Aorta (tissue), 5 donors: Measurements from ENCODE around the gene CARS2. TPM values are rescaled to one million over a fixed set of nuclear protein-coding genes. Genes with fewer than 3 reads are reported as not detected.

ENCODE experiments used
- ATAC-seq: fragments of 200-7000 bp; cut with Tn5 transposase; one replicate; pipeline ENCODE4 v1.9.1; 2022; ENCODE audit warnings: moderate library complexity; ENCODE audit not compliant: low FRiP score
- DNase-seq, 2 donors: peaks; one replicate each; pipeline ENCODE4 v3.0.0-alpha.2; 2020
- H3K27ac ChIP-seq, 2 donors: one replicate each; pipeline ENCODE4 v1.5.1; 2013; ENCODE audit warnings: low read length in 2 of 2, mild to moderate bottlenecking in 2 of 2, moderate library complexity in 2 of 2, control low read depth in 1 of 2, inconsistent platforms in 1 of 2, low read depth in 1 of 2
- H3K27me3 ChIP-seq, 2 donors: one replicate each; pipeline ENCODE4 v1.6.1; 2013; ENCODE audit warnings: control low read depth in 1 of 2, low read length in 1 of 2, mild to moderate bottlenecking in 1 of 2, moderate library complexity in 1 of 2; ENCODE audit not compliant: insufficient read depth in 2 of 2, control insufficient read depth in 1 of 2
- H3K36me3 ChIP-seq, 2 donors: one replicate each; pipeline ENCODE4 v1.6.1; 2013; ENCODE audit warnings: control low read depth in 1 of 2, low read length in 1 of 2, mild to moderate bottlenecking in 1 of 2; ENCODE audit not compliant: insufficient read depth in 2 of 2, control insufficient read depth in 1 of 2
- H3K4me1 ChIP-seq, 2 donors: one replicate each; pipeline ENCODE4 v1.6.1; 2013; ENCODE audit warnings: low read length in 2 of 2, control low read depth in 1 of 2, mild to moderate bottlenecking in 1 of 2, moderate library complexity in 1 of 2; ENCODE audit not compliant: insufficient read depth in 2 of 2, control insufficient read depth in 1 of 2
- H3K4me3 ChIP-seq, 2 donors: one replicate each; pipeline ENCODE4 v1.5.1; 2013; ENCODE audit warnings: low read length in 2 of 2, control low read depth in 1 of 2, mild to moderate bottlenecking in 1 of 2
- H3K9me3 ChIP-seq: one replicate; pipeline ENCODE4 v1.6.1; 2013; ENCODE audit warnings: mild to moderate bottlenecking, low read length; ENCODE audit not compliant: control insufficient read depth
- WGBS, 2 donors: extraction: QIAGEN DNeasy Blood & Tissue Kit; methylation state at CpG; one replicate each; pipeline ENCODE4 v1.1.7; 2013; 5-methylcytosine and 5-hydroxymethylcytosine counted together
- intact Hi-C, 2 donors: fragments of 100-400 bp; cut with DNase I; formaldehyde crosslinking; loops; one replicate each; pipeline versions ENCODE4 v1.14.2 to v1.15.0; 2022
- polyA plus RNA-seq, 2 donors: library from polyadenylated mRNA; stranded (reverse); fragments of 200-250 nt; gene quantifications; one replicate each; pipeline ENCODE4 v1.2.3, GENCODE V29; 2013
- total RNA-seq, 2 donors: library from RNA; stranded (reverse); fragmentation: NEBNext Ultra II Directional; extraction: Animal tissue kit (Norgen Biotek cat#: 25700); gene quantifications; one replicate each; pipeline ENCODE4 v1.2.1, GENCODE V29; 2021
- donor health status: healthy with polysubstance abuse.
- donor health status: Bipolar disorder and iron deficiency.
- donor health status: DM: no; HTN: no; CAD: no.
- donor health status: DM: no; HTN: no; CAD: no.
- donor health status: DM: yes; HTN: yes; CAD: no.

CARS2 gene
- total and polyA plus RNA-seq, 4 donors: 38.3 to 125 (median 56.4) TPM

DNA sequence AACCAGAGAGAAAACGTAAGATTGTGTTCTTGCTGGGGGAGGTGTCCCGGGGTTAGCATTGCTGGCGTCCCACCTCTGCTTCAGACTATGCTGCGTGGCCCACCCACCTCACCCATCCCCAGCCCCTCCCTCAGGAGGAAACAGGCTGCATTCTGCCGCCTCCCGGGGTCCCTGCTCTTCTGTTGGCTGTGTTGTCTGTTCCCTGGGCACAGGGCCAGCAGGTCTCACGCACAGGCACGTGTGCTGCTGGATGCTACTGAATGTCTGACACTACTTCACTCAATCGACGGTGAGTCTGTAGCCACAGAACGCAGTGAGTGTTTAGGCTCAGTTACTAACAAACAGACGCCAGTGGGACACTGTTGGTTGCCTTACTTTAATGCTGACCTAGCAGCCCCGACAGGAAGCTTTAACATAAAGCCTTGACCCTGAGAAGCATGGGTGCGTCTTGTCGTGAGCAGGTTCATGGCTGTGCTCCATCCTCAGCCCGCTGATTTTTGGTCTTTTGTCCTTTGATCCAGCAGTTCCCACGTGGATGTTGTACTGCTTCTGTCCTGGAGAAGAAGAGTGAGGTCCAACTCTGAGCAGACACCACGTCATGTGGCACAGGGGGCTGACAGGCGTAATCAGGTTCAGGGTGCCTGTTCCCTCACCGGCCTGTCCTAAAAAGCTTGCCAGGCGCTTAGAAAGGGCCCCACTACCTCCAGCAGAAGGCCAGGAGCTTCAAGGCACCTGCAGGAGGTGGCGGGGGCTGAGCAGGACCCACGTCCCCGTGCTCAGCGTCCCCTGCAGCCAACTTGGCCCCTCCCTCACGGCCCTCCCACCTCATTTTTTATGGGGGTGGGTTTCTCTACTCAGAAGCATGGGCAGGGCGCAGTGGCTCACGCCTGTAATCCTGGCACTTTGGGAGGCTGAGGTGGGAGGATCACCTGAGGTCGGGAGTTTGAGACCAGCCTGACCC lies 64.6 kb downstream of the CARS2 start:
- H3K27me3 ChIP-seq: no peaks in the 10 kb centered on the region
- DNase-seq: no peak
- H3K36me3 ChIP-seq: peaks cover 0 to 4% of the 10 kb centered on the region in 2 donors
- no peak overlapping the region for H3K27ac ChIP-seq
- no peak overlapping the region for H3K4me3 ChIP-seq
- no peak for ATAC-seq
- no peaks in the 10 kb centered on the region for H3K4me1 ChIP-seq
- intact Hi-C loops: no loop called here
- H3K9me3 ChIP-seq: no peaks in the 10 kb centered on the region
- 70 to 73% methylated on average over 29 of the region's 29 CpGs for WGBS, 2 donors

- H3K9me3 ChIP-seq: no peaks in the 10 kb centered on the region
- intact Hi-C loops: no loop called here
- no peaks in the 10 kb centered on the region for H3K27me3 ChIP-seq
- no peak for ATAC-seq
- H3K27ac ChIP-seq: no peak overlapping the region
- peaks cover 0 to 10% of the 10 kb centered on the region in 2 donors for H3K36me3 ChIP-seq
- WGBS, 2 donors: 31 to 38% methylated on average over 13 of the region's 13 CpGs
- DNase-seq: no peak
- no peak overlapping the region for H3K4me3 ChIP-seq
- no peaks in the 10 kb centered on the region for H3K4me1 ChIP-seq
These were observed 65.3 kb downstream of the CARS2 start for GRCh38 chr13:110640591-110641029.

DNA sequence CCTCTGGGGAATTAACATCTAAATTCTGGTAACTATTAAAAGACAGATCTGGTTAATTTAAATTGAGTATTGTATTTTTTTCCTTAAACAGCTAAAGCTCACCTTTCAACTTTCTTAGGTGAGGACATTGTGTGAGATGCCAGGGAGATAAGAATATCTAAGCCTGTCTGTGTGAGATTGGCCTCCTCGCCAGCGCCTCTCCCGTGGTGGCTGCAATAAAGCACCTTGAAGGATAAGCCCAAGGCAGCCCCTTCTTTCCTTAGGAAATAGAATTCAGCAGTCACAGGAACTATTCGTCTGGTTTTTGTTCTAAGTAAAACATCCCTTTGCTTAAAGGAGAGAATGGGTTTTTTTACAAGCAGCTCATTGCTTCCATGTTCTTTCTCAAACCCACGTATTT lies 66.0 kb downstream of the CARS2 start:
- peaks cover 0 to 17% of the 10 kb centered on the region in 2 donors for H3K36me3 ChIP-seq
- 68 to 70% methylated on average over 5 of the region's 5 CpGs for whole genome bisulfite sequencing, 2 donors

GRCh38 chr13:110638814-110639806 lies 66.8 kb downstream of the CARS2 start:
- H3K4me3 ChIP-seq: no peak overlapping the region
- ATAC-seq (no peak), DNase-seq (peak in 1 of 2 donors; percentile 38)
- H3K27me3 ChIP-seq: no peaks in the 10 kb centered on the region
- WGBS, 2 donors: 91% methylated on average over 39 of the region's 39 CpGs
- H3K9me3 ChIP-seq: no peaks in the 10 kb centered on the region
- H3K4me1 ChIP-seq: no peaks in the 10 kb centered on the region
- intact Hi-C loops: no loop called here
- peaks cover 0 to 17% of the 10 kb centered on the region in 2 donors for H3K36me3 ChIP-seq
- no peak overlapping the region for H3K27ac ChIP-seq

More for the DNA sequence above, 66.0 kb downstream of the CARS2 start:
- no peaks in the 10 kb centered on the region for H3K9me3 ChIP-seq
- no peak overlapping the region for H3K27ac ChIP-seq
- no peaks in the 10 kb centered on the region for H3K27me3 ChIP-seq
- DNase-seq: no peak
- no peak for ATAC-seq
- no peaks in the 10 kb centered on the region for H3K4me1 ChIP-seq
- intact Hi-C loops: no loop called here
- no peak overlapping the region for H3K4me3 ChIP-seq

- no peak for ATAC-seq
- intact Hi-C loops: no loop called here
- WGBS, 2 donors: 88 to 89% methylated on average over 23 of the region's 23 CpGs
These were observed 67.7 kb downstream of the CARS2 start for GRCh38 chr13:110638257-110638656.

GRCh38 chr13:110637747-110638146 lies 68.2 kb downstream of the CARS2 start:
- no peaks in the 10 kb centered on the region for H3K9me3 ChIP-seq
- DNase-seq (no peak), ATAC-seq (no peak)
- WGBS, 2 donors: 76% methylated on average over 6 of the region's 6 CpGs
- H3K27me3 ChIP-seq: no peaks in the 10 kb centered on the region
- no peak overlapping the region for H3K4me3 ChIP-seq
- H3K4me1 ChIP-seq: no peaks in the 10 kb centered on the region
- intact Hi-C loops: no loop called here
- no peak overlapping the region for H3K27ac ChIP-seq
- H3K36me3 ChIP-seq: peaks cover 0 to 14% of the 10 kb centered on the region in 2 donors

More at GRCh38 chr13:110638257-110638656, 67.7 kb downstream of the CARS2 start:
- H3K4me1 ChIP-seq: no peaks in the 10 kb centered on the region
- no peaks in the 10 kb centered on the region for H3K27me3 ChIP-seq
- H3K27ac ChIP-seq: no peak overlapping the region
- peaks cover 0 to 14% of the 10 kb centered on the region in 2 donors for H3K36me3 ChIP-seq
- no peak for DNase-seq
- no peaks in the 10 kb centered on the region for H3K9me3 ChIP-seq
- H3K4me3 ChIP-seq: no peak overlapping the region

- Histone ChIP-seq H3K27ac (no peak overlapping the region), H3K36me3 (peaks cover 0 to 14% of the 10 kb centered on the region in 2 donors), H3K27me3 (no peaks in the 10 kb centered on the region), H3K4me3 (no peak overlapping the region), H3K9me3 (no peaks in the 10 kb centered on the region), H3K4me1 (no peaks in the 10 kb centered on the region)
- intact Hi-C loops: no loop called here
- WGBS, 2 donors: 85 to 86% methylated on average over 6 of the region's 6 CpGs
- DNase-seq: no peak
- no peak for ATAC-seq
These were observed 68.6 kb downstream of the CARS2 start for GRCh38 chr13:110637275-110637674.

DNA sequence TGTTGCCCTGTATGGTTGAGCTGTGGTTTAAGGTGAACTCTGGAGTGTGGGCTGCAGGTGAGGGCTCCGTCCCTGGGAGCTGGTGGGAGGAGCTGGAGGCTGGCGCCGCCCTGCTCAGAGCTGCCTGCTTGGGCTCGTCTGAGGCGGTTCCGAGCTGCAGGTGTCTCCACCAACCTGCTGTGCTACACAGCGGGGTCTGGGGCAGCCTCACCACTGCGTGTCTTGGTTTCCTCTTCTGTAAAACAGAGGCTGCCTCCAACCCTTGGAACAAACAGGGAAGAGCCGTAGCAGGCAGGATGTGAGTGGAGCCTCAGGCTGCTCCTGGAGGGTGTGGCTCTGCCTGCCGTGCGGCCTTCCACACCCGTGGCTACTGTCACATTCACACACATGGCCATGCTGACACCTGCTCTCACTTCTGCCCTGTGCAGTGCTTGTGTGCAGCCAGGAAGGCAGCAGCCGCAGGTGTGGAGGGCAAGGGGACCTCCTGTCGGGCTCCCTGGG lies 69.2 kb downstream of the CARS2 start:
- Histone ChIP-seq H3K36me3 (peaks cover 0 to 14% of the 10 kb centered on the region in 2 donors), H3K9me3 (no peaks in the 10 kb centered on the region), H3K4me3 (no peak overlapping the region), H3K27me3 (no peaks in the 10 kb centered on the region), H3K4me1 (no peaks in the 10 kb centered on the region), H3K27ac (no peak overlapping the region)
- no peak for DNase-seq
- intact Hi-C loops: no loop called here
- WGBS, 2 donors: 85 to 88% methylated on average over 14 of the region's 14 CpGs
- no peak for ATAC-seq
